ENCODE results near the gene RPS26.
"Not testable (repeated sequence)": the region's sequence is repeated elsewhere in the genome, so short reads cannot be mapped to it uniquely, and the experiment has no call there.

RPS26 gene

DNA sequence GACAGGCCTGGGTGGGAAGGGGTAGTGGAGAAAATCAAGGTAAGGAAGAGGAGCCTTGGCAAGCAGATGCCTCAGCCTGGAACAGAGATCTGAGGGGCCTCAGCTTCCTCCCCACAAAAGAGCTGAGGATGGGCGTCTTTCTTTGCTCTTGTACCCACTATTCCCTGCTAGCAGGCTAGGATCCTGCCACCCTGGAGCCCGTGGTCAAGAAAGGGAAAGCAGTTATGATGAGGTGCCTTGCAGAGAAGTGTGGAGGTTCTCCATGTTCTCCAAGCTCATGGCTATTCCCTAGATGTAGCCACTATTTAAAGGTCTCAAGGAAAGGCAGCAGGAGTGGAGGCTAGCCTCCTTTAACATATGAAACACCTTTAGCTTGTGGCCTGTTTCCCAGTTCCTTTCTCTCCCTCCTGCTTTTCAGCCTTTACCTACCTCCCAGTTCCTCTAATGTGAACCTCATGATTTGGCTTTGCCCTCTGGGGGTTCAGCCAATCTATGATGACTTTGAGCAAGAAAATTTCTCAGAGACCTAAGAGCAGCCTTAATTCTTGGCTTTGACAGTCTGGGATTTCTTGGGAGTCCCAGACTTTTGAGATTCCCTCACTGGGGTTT lies 19.7 kb upstream of the RPS26 start:
- no peak for DNase-seq

DNA sequence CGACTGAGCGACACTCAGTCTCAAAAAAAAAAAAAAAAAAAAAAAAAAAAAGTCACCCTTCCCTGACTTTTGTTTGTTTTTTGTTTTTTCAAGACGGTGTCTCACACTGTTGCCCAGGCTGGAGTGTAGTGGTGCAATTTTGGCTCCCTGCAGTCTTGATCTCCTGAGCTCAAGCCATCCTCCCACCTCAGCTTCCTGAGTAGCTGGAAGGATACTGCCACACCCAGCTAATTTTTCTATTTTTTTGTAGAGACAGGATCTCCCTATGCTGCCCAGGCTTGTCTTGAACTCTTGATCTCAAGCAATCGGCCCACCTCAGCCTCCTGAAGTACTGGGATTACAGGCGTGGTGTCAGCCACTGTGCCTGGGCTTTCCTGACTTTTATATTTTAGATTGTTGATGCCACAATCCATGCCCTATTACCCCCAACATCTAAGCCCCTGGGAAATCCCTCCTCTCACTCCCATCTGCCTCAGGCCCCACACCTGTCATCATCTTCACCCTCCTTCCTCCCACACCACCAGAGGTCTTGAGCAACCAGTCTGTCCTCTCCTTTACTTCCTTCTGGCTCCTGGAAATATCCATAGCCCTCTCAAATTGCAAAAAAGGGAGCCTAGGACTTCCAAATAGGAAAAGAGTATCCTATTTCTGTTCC lies 13.1 kb upstream of the RPS26 start:
- no peak for DNase-seq

DNA sequence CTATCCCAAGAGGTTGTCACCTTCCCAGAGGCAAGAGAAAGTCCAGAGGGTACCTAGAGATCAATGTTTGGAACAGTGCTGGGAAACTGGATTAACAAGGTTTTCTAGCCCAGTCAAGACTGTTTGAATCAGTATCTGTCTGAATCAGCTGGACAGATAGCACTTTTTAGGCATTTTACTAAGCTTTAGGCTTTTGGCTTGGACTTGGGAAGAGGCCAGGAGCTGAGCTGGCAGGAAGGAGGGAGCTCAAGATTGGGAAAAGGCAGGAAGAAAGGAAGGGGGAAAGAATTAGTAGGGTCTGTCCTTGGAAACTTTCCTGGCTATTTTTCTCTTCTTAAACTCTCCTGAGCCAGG lies 12.6 kb upstream of the RPS26 start:
- DNase-seq: peak; percentile 40

DNA sequence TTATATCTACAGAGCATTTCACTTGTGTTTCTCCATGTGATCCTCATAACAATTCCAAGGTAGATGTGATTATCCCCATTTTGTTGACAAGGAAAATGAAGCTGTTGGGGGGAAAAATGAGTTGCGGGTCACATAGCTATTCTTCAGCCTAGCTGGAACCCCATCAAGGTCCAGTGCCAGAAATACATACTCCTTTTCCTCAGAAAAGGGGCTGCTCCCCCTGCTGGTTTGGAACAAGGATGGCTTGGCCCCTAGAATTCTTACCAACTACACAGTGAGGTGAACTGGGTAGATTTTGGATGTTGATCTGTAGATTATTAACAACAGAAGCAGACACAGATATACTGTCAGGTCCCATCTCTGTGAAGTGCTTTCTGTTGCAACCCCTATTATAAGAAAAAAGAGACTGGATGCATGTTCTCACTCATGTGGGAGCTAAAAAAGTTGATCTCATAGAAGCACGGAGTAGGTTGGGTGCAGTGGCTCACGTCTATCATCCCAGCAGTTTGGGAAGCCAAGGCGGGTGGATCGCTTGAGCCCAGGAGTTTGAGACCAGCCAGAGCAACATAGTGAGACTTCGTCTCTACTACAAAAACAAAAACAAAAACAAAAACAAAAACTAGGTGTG lies 11.9 kb upstream of the RPS26 start:
- DNase-seq: peak; percentile 60

DNA sequence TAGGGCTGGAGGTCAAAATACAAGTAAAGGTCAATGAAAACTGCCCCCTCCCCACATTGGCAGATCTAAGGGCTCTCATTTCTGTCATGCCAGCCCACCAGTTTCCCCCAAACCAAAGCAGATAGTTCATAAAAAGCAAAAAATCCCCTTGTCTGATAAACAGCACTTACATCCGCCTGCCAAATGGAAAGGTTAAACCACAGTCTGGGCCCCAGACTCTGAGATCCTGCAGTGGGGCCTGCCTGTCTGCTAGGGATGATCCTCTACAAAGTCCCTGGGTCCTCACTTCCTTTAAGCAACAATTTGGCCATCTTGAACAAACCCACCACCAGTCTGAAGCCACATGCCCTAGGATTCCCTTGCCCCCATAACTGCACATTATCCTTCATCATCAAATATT lies 9.7 kb upstream of the RPS26 start:
- DNase-seq: no peak

DNA sequence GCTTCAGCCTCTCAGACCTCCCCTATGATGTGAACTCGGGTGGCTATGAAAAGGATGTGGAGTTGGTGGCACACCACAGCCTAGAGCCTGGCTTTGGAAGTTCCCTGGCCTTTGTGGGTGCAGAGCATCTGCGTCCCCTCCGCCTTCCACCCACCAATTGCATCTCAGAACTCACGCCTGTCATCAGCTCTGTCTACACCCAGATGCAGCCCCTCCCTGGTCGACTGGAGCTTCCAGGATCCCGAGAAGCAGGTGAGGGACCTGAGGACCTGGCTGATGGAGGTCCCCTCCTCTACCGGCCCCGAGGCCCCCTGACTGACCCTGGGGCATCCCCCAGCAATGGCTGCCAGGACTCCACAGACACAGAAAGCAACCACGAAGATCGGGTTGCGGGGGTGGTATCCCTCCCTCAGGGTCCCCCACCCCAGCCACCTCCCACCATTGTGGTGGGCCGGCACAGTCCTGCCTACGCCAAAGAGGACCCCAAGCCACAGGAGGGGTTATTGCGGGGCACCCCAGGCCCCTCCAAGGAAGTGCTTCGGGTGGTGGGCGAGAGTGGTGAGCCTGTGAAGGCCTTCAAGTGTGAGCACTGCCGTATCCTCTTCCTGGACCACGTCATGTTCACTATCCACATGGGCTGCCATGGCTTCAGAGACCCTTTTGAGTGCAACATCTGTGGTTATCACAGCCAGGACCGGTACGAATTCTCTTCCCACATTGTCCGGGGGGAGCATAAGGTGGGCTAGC lies 7.0 kb upstream of the RPS26 start:
- no peak for DNase-seq

DNA sequence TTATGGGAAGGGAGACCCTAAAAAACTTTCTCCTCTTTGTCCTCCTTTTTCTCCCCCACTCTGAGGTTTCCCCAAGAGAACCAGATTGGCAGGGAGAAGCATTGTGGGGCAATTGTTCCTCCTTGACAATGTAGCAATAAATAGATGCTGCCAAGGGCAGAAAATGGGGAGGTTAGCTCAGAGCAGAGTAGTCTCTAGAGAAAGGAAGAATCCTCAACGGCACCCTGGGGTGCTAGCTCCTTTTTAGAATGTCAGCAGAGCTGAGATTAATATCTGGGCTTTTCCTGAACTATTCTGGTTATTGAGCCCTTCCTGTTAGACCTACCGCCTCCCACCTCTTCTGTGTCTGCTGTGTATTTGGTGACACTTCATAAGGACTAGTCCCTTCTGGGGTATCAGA lies 4.6 kb upstream of the RPS26 start:
- no peak for DNase-seq

DNA sequence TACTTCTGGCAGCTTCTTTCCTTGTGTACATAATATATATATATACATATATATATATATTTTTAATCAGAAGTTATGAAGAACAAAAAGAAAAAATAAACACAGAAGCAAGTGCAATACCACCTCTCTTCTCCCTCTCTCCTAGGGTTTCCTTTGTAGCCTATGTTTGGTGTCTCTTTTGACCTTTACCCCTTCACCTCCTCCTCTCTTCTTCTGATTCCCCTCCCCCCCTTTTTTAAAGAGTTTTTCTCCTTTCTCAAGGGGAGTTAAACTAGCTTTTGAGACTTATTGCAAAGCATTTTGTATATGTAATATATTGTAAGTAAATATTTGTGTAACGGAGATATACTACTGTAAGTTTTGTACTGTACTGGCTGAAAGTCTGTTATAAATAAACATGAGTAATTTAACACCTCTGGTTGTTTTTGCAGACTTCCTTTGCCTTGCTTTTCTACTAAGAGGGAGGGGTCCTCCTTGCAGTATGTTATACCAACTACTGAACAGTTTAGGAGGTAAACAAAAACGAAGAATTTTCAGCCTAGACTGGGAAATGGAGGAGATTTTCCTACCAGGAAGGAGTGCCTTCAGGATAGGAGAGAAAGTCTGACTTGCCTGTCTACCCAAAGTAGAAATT lies 3.6 kb upstream of the RPS26 start:
- no peak for DNase-seq

DNA sequence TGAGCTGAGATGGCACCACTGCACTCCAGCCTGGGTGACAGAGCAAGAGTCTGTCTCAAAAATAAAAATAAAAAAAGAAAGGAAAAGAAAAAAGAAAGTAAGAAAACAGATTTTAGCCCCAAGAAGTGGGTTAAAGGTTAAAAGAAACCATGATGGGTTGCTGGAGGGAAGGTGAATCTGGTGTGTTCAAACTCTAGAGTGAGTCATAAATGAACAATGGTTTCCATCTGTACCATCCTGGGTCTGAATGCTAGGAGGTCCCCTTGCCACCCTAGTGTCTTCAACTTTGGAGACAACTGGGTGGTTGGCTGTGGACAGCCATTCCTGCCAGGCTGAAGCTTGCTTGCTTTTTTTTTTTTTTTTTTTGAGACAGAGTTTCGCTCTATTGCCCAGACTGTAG lies 1.6 kb upstream of the RPS26 start:
- no peak for DNase-seq

DNA sequence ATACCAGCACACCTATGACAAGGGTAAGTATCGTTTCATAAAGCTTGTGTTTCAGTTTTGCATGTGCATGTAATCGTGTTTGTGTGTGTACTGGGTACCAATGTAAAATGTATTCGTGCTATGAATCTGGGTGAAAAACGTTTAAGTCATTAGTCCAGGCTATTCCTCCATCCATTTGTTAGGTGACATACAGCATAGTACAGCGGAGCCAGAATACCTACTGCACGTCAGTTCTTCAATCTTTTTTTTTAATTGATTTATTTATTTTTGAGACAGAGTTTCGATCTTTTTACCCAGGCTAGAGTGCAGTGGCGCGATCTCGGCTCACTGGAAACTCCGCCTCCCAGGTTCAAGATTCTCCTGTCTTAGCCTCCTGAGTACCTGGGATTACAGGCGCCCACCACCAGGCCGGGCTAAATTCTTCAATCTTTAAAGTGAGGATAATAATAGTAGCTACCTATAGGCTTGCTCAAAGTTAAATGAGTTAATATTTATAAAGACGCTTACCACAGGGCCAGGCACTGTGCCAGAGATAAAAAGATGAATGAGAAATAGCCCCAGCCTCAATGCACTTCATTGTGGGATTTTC lies 661 bp upstream of the RPS26 start:
- DNase-seq: no peak

DNA sequence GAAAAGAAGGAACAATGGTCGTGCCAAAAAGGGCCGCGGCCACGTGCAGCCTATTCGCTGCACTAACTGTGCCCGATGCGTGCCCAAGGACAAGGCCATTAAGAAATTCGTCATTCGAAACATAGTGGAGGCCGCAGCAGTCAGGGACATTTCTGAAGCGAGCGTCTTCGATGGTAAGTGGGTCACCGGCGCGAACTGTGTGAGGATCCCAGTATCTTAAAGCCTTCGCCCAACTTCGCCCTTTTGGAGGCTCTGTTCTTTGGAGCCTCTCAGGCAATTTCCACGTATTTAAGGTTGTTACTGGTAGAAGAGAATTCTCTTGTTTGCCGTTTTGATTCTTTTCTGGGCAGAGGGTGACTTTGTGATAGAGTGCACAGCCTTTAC lies 704 bp downstream of the RPS26 start:
- DNase-seq: not testable (repeated sequence)

DNA sequence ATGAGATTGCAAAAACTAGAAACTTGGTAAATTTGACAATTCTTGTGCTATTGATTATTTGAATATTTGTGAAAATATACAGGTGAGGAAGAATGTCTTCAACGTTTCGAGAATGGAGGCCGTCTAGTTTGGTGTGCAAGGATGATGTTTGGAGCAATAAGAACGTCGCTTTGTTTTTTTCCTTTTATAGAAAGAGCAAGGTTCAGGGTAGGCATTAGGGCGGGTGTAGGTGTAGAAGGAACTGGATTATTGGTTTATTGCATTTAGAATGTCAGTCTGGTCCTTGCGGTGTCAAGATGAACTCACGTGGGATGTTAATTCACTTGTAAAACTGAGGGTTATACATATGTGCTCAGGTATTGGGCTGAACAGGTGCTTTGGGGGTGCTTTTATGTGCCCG lies 1.1 kb downstream of the RPS26 start:
- DNase-seq: no peak

DNA sequence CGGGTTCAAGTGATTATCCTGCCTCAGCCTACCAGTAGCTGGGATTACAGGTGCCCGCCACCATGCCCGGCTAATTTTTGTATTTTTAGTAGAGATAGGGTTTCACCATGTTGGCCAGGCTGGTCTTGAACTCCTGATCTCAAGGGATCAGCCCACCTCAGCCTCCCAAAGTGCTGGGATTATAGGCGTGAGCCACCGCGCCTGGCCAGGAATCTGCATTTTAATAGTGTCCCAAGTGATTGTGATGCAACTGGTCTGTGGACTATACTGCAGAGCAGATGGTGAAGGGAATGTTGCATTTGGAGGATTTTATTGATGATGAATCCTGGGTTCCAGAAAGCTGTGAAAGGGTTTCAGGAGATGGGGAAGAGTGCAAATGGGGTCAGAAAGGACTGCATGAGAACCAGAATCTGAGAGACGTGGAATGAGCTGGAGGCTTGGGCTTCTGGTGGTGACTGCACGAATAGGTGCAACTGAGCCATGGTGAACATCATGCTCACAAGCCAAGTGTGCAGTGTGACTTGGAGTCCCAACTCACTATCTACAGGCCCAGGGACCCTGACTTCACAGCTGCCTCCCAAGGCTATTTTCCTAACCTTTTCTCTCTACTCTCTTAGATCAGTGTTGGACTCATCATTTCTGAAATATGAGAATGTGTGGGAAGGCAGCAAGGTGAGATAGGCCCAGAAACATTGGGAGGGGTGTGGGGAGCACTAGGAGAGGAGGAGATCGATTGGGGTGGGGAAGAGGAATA lies 4.5 kb downstream of the RPS26 start:
- DNase-seq: no peak

DNA sequence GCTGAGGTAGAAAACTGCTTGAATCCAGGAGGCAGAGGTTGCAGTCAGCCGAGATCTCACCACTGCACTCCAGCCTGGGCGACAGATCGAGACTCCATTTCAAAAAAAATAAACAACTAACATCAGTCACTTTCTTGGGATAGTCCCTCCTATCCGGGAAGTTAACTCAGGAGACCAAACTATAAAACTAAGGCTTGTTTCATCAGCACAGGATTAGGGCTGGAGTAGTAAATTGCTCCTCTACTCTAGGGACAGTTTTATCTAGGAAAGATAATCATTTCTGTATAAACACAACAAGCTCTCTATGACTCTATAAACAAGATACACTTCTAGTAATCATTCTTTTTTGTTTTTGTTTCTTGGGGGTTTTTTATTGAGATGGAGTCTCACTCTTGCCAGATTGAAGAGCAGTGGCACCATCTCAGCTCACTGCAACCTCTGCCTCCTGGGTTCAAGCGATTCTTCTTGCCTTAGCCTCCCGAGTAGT lies 11.7 kb downstream of the RPS26 start:
- no peak for DNase-seq

DNA sequence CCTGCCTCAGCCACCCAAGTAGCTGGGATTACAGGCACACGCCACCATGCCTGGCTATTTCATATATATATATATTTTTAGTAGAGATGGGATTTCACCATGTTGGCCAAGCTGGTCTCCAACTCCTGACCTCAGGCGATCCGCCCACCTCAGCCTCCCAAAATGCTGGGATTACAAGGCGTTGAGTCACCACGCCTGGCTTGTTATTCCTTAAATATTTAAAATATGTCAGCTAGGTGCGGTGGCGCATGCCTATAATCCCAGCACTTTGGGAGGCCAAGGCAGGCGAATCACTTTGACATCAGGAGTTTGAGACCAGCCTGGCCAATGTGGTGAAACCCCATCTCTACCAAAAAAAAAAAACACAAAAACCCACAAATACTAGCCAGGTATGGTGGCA lies 18.2 kb downstream of the RPS26 start:
- DNase-seq: peak; percentile 70

DNA sequence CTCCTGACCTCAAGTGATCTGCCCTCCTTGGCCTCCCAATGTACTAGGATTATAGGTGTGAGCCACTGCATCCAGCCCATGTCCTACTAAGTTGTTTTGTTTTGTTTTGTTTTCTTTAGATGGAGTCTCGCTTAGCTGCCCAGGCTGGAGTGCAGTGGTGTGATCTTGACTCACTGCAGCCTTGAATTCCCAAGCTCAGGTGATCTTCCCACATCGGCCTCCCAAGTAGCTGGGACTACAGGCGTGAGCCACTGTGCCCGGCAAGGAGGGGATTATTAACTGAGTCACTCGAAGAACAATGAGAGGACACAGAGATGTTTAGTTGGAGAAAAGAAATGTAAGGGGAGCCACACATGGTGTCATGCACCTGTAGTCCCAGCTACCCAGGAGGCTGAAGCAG lies 20.3 kb downstream of the RPS26 start:
- no peak for DNase-seq

DNA sequence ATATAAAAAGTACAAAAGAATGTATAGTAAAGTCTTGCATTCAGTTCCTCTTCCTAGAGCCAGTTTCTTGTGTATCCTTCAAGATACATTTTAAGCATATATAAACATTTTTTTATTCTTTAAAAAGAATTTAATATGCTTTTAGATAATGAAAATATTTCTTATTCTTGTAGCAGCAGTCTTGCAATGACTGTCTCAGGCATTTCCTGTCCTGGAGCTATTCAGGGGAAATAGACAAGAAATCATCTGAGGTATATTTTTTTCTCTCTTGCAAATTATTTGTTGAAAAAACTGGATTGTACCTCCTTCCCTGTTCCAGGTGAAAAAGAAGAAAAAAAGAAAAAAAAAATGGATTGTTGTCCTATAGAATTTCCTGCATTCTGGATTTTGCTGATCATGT lies 21.3 kb downstream of the RPS26 start:
- no peak for DNase-seq

DNA sequence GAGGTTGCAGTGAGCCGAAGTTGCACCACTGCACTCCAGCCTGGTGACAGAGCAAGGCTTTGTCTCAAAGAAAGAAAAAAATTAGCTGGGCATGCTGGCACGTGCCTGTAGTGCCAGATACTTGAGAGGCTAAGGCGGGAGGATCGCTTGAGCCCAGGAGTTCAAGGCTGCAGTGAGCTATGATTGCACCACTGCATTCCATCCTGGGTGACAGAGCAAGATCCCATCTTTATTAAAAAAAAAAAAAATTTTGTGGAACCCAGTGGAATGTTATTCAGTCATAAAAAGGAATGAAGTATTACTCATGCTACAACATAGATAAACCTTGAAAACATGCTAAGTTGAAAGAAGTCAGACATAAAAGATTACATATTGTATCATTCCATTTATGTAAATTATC lies 29.9 kb downstream of the RPS26 start:
- peak; percentile 64 for DNase-seq

DNA sequence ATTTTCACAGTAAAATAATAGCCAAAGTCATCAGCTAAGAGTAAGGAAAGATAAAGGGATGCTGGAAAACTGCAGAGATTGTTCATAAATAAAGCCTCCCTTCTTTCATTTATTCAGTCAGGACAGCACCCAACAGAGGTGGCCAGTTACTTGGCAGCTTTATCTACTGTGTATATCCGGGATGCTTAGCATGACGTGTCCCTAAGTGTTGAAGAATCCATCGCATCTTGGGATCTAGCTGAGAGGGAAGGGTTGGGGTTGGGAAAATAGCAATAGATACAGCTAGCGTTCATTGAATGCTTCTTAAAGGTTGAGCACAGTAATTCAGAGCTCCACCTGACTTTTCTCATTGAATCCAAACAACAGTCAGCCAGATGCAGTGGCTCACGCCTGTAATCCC lies 32.7 kb downstream of the RPS26 start:
- DNase-seq: no peak

DNA sequence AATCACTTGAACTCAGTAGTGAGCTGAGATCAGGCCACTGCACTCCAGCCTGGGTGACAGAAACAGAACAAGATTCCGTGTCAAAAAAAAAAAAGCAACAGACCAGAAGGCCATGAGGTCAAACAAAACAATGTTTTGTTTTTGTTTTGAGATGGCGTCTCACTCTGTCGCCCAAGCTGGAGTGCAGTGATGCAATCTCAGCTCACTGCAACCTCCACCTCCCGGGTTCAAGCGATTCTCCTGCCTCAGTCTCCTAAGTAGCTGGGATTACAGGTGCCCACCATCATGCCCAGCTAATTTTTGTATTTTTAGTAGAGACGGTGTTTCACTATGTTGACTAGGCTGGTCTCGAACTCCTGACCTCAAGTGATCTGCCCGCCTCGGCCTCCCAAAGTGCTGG lies 36.2 kb downstream of the RPS26 start:
- DNase-seq: not testable (repeated sequence)

DNA sequence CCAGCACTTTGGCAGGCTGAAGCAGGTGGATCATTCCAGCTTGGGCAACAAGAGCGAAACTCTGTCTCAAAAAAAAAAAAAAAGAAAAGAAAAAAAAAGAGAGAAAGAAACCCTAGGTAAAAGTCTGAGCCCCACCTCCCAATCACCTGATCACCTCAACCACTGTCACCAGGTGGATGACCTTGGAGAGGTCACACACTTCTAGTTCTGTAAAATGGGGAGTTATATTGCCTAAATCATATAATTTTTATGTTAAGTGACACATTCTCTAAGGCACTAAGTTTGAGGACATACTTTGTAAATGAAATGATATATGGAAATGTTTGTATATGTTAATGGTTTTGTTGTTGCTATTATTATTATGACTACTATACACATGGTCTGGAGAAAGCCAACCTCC lies 36.7 kb downstream of the RPS26 start:
- DNase-seq: no peak

Data from HCEC 1CT (cell line).